Measurements from ENCODE around the gene ESPNL.
"Not testable (repeated sequence)": the region's sequence is repeated elsewhere in the genome, so short reads cannot be mapped to it uniquely, and the experiment has no call there.

The ESPNL gene

GRCh38 chr2:238115709-238116108 lies 15.6 kb downstream of the ESPNL start:
- not testable (repeated sequence) for DNase-seq (ENCODE audit: low read depth in 2 of 2)

GRCh38 chr2:238116298-238117198 lies 16.4 kb downstream of the ESPNL start:
- no peak for DNase-seq (ENCODE audit: low read depth in 2 of 2)

- no peak for DNase-seq (ENCODE audit: low read depth in 2 of 2)
These were observed 17.3 kb downstream of the ESPNL start for GRCh38 chr2:238117199-238118154.

- DNase-seq (ENCODE audit: low read depth in 2 of 2) = no peak
These were observed 19.8 kb downstream of the ESPNL start for GRCh38 chr2:238119756-238120462.

GRCh38 chr2:238120463-238121298 lies 20.5 kb downstream of the ESPNL start:
- DNase-seq (ENCODE audit: low read depth in 2 of 2) = no peak

GRCh38 chr2:238121511-238122286 lies 21.6 kb downstream of the ESPNL start:
- DNase-seq (ENCODE audit: low read depth in 2 of 2) = no peak

- no peak for DNase-seq (ENCODE audit: low read depth in 2 of 2)
These were observed 22.4 kb downstream of the ESPNL start for GRCh38 chr2:238122287-238123217.

GRCh38 chr2:238123218-238123971 lies 23.3 kb downstream of the ESPNL start:
- DNase-seq (ENCODE audit: low read depth in 2 of 2) = no peak

GRCh38 chr2:238123991-238124470 lies 23.9 kb downstream of the ESPNL start:
- DNase-seq (ENCODE audit: low read depth in 2 of 2) = no peak

GRCh38 chr2:238124488-238125126 lies 24.5 kb downstream of the ESPNL start:
- DNase-seq (ENCODE audit: low read depth in 2 of 2) = no peak

- DNase-seq (ENCODE audit: low read depth in 2 of 2) = no peak
These were observed 25.2 kb downstream of the ESPNL start for GRCh38 chr2:238125127-238125885.

- DNase-seq (ENCODE audit: low read depth in 2 of 2) = no peak
These were observed 26.2 kb downstream of the ESPNL start for GRCh38 chr2:238126338-238126737.

- no peak for DNase-seq (ENCODE audit: low read depth in 2 of 2)
These were observed 26.6 kb downstream of the ESPNL start for GRCh38 chr2:238126775-238127164.

- no peak for DNase-seq (ENCODE audit: low read depth in 2 of 2)
These were observed 27.3 kb downstream of the ESPNL start for GRCh38 chr2:238127165-238128060.

- no peak for DNase-seq (ENCODE audit: low read depth in 2 of 2)
These were observed 27.9 kb downstream of the ESPNL start for GRCh38 chr2:238128061-238128440.

GRCh38 chr2:238128534-238129001 lies 28.4 kb downstream of the ESPNL start:
- no peak for DNase-seq (ENCODE audit: low read depth in 2 of 2)

Measured in stimulated activated CD8-positive, alpha-beta memory T cell treated with anti-CD3 and anti-CD28 coated beads, Interleukin-15, amount 100 ng/mL, for 48 hours (primary cell).